ENCODE measurements around the gene PRKN.
"Not testable (repeated sequence)": the region's sequence is repeated elsewhere in the genome, so short reads cannot be mapped to it uniquely, and the experiment has no call there.

PRKN gene

DNA sequence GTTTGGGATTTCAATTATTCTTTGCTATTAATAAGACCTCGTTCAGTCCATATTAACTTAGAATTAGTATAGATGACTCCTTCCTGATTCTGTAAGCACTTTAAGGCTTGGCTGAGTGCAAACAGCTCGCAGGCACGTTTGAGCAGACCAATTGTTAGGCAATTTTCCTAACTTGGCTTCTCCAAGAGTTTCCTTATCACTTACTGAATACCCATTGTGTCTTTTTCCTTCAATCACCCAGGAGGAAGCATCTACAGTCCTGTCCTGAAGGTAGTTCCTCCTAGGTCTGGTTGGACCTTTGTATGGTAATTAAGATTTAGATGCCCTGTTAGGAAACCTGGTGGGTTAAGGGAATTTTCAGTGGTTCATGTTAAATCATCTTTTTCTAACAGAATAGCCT is 1414.1 kb downstream of the PRKN start:
- not testable (repeated sequence) for DNase-seq

GRCh38 chr6:161309774-161310173 is 1417.8 kb downstream of the PRKN start:
- DNase-seq: not testable (repeated sequence)

DNA sequence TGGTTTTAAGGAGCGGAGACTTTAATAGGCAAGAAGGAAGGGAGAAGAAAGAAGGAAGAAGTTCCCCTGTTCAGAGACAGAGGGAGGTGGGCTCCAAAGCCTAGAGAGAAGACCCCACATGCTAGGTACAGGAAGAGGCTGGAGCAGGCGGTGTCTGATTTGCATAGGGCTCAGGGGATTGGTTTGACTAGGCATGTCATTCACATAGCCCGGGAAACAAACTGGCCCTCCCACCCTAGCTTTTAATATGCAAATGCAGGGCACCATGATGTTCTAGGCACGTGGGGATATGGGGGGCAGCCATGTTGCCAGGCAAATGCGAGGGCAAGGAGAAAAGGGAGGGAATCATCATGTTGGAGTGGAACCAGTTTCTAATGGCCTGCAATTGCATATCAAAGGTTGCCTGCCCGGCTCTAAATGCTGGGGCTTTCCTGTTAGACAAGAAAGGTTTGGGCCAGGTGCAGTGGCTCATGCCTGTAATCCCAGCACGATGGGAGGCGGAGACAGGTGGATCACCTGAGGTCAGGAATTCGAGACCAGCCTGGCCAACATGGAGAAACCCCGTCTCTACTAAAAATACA is 1419.4 kb downstream of the PRKN start:
- DNase-seq: no peak

- no peak for DNase-seq
Observed at GRCh38 chr6:161305860-161306259, 1421.7 kb downstream of the PRKN start.

DNA sequence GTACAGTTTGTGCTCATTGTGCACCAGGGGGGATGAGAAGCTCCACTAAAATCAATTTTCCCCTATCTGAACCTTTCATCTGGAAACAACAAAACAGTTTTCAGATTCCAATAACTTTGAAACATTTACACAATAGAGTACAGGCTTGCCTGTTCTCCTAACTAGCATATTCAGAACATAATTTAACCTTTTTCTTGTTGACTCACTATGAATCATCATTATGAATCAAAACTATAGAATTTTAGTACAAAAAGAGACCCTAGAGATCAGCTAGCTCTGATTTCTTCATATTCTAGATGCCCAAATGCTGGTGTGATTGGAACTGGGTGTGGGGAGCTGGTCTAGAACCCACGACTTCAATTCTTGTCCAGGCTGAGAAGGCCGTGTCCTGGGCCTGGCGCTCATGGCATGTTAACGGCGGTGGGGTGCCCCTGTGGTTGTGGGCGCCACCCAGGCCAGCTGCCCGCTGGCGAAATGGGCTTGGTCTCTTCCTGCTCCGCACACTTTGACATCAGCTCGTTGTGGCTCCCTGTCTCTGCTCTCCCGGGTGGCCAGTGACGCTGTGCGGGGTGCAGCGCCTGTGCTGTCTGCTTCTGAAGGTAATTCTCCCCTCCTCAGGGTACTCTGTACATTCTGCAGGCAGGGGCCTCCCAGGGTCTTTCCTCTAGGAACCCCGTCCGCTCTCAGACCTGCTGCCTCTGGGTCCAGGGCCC is 1423.8 kb downstream of the PRKN start:
- DNase-seq: no peak

GRCh38 chr6:161302949-161303348 is 1424.6 kb downstream of the PRKN start:
- DNase-seq: no peak

DNA sequence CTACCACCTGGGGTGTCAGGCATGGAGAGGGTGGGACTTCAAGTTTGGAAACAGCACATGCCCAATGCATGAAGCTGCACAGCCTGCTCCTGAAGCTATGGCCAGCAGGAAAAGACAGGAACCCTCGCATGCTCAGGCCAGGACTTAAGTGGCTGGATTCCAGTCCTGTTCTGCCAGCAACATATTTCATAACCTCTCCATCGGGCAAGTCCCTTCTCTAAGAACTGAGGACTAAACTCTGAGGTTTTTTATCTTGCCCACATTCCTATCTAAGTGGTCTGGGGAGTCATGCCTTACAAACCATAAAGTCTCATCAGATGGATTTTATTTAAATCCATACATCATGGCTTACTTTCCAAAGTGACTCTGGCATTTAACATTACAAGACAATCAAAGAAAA is 1426.2 kb downstream of the PRKN start:
- no peak for DNase-seq

GRCh38 chr6:161300823-161301222 is 1426.7 kb downstream of the PRKN start:
- DNase-seq: no peak

DNA sequence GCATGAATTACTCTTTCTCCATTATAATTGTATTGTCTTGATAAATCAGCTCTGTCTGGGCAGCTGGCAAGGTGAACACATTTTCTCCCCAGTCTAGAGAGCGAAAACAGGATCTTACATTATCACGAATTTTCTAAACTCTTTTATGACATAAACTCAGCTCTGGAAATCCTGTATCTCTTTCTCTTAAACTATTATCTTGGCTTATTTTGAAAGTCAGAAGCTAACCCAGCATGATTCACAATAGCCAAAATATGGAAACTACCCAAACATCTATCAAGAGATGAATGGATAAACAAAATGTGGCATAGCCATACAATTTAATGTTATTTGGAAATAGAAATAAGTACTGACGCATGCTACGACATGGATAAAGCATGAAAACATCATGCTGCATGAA is 1427.8 kb downstream of the PRKN start:
- no peak for DNase-seq

Data from stimulated activated CD4-positive, alpha-beta T cell treated with anti-CD3 and anti-CD28 coated beads, Interleukin-4, amount 100 ng/mL, for 4 hours (primary cell).